ENCODE data around the gene GALNT18. TPM values are rescaled to one million over a fixed set of nuclear protein-coding genes. Genes with fewer than 3 reads are reported as not detected.

The GALNT18 gene
- total RNA-seq, 2 donors from 2014 or later = 28.2 to 57.8 TPM

DNA sequence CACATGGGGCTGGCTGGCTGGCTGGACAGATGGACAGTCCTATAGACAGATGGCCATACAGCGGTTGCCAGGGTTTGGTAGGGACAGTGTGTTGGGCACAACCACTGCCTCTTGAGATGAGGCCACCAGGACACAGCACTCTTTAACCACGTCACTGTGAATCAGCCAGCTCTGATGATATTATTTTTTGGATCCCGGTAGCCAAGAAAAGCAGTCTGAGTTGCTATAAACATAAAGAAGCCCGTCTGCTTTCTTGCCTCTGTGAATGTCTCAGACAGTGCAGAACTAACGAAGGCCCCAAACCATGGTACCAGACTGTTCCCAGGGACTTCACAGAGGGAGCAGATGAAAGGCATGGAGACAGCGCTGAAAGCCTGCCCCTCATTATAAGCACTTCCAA is 152.9 kb downstream of the GALNT18 start:
- H3K27ac ChIP-seq = peak overlapping the region; percentile 34 to 37
- H3K4me3 ChIP-seq = no peak overlapping the region

GRCh38 chr11:11467312-11467711 is 154.5 kb downstream of the GALNT18 start:
- ATAC-seq (ENCODE audit: insufficient number of reproducible peaks, low FRiP score, low read depth) (no peak), DNase-seq (ENCODE audit: low spot score) (no peak)
- no peaks in the 10 kb centered on the region for H3K36me3 ChIP-seq
- no peak for TF ChIP-seq CTCF (IDR thresholded peaks at IDR 0.05)
- H3K4me3 ChIP-seq = no peak overlapping the region
- no peaks in the 10 kb centered on the region for H3K9me3 ChIP-seq
- no peaks in the 10 kb centered on the region for H3K27me3 ChIP-seq (replicated peaks; ENCODE audit: insufficient read depth)
- no peak overlapping the region for H3K27ac ChIP-seq
- peaks cover 4 to 16% of the 10 kb centered on the region in 2 donors for H3K4me1 ChIP-seq (ENCODE audit: control insufficient read depth in 1 of 2, low read depth in 2 of 2)

More for the DNA sequence above, 152.9 kb downstream of the GALNT18 start:
- no peaks in the 10 kb centered on the region for H3K36me3 ChIP-seq
- DNase-seq (ENCODE audit: low spot score) (no peak), ATAC-seq (ENCODE audit: insufficient number of reproducible peaks, low FRiP score, low read depth) (peak; percentile 80)
- no peak for TF ChIP-seq CTCF (IDR thresholded peaks at IDR 0.05)
- H3K9me3 ChIP-seq = no peaks in the 10 kb centered on the region
- H3K4me1 ChIP-seq (ENCODE audit: control insufficient read depth in 1 of 2, low read depth in 2 of 2) = peaks cover 4 to 16% of the 10 kb centered on the region in 2 donors
- H3K27me3 ChIP-seq (replicated peaks; ENCODE audit: insufficient read depth) = no peaks in the 10 kb centered on the region

GRCh38 chr11:11464555-11464954 is 157.2 kb downstream of the GALNT18 start:
- Histone ChIP-seq H3K4me1 (ENCODE audit: control insufficient read depth in 1 of 2, low read depth in 2 of 2) (peaks cover 7 to 33% of the 10 kb centered on the region in 2 donors), H3K9me3 (no peaks in the 10 kb centered on the region), H3K27ac (no peak overlapping the region), H3K4me3 (no peak overlapping the region), H3K27me3 (replicated peaks; ENCODE audit: insufficient read depth) (no peaks in the 10 kb centered on the region), H3K36me3 (no peaks in the 10 kb centered on the region)
- DNase-seq (ENCODE audit: low spot score) = no peak
- TF ChIP-seq CTCF (IDR thresholded peaks at IDR 0.05) = no peak
- ATAC-seq (ENCODE audit: insufficient number of reproducible peaks, low FRiP score, low read depth) = no peak

- H3K27me3 ChIP-seq (replicated peaks; ENCODE audit: insufficient read depth) = no peaks in the 10 kb centered on the region
- H3K36me3 ChIP-seq = no peaks in the 10 kb centered on the region
- no peaks in the 10 kb centered on the region for H3K9me3 ChIP-seq
- no peak for ATAC-seq (ENCODE audit: insufficient number of reproducible peaks, low FRiP score, low read depth)
- no peak for DNase-seq (ENCODE audit: low spot score)
- H3K4me3 ChIP-seq = no peak overlapping the region
- H3K4me1 ChIP-seq (ENCODE audit: control insufficient read depth in 1 of 2, low read depth in 2 of 2) = peaks cover 3 to 21% of the 10 kb centered on the region in 2 donors
- no peak overlapping the region for H3K27ac ChIP-seq
- no peak for TF ChIP-seq CTCF (IDR thresholded peaks at IDR 0.05)
Measured at GRCh38 chr11:11463405-11463804, 158.4 kb downstream of the GALNT18 start.

- DNase-seq (ENCODE audit: low spot score) = no peak
- no peaks in the 10 kb centered on the region for H3K9me3 ChIP-seq
- no peaks in the 10 kb centered on the region for H3K27me3 ChIP-seq (replicated peaks; ENCODE audit: insufficient read depth)
- H3K4me1 ChIP-seq (ENCODE audit: control insufficient read depth in 1 of 2, low read depth in 2 of 2) = peaks cover 3 to 19% of the 10 kb centered on the region in 2 donors
- no peak for TF ChIP-seq CTCF (IDR thresholded peaks at IDR 0.05)
- H3K36me3 ChIP-seq = no peaks in the 10 kb centered on the region
- H3K27ac ChIP-seq = peak overlapping the region in 1 of 2 donors; percentile 5
- H3K4me3 ChIP-seq = peak overlapping the region; percentile 6
- no peak for ATAC-seq (ENCODE audit: insufficient number of reproducible peaks, low FRiP score, low read depth)
Measured at GRCh38 chr11:11461473-11461872, 160.3 kb downstream of the GALNT18 start.
